Inflammatory macrophage treated with lipopolysaccharide for 1 hour (primary cell): Measurements from ENCODE around the gene TGFB3.
"Not testable (repeated sequence)": the region's sequence is repeated elsewhere in the genome, so short reads cannot be mapped to it uniquely, and the experiment has no call there.

Experiments
- DNase-seq, 2 donors: peaks; one replicate each; pipeline ENCODE4 v3.0.0-alpha.2; 2020 to 2022

Gene TGFB3

DNA sequence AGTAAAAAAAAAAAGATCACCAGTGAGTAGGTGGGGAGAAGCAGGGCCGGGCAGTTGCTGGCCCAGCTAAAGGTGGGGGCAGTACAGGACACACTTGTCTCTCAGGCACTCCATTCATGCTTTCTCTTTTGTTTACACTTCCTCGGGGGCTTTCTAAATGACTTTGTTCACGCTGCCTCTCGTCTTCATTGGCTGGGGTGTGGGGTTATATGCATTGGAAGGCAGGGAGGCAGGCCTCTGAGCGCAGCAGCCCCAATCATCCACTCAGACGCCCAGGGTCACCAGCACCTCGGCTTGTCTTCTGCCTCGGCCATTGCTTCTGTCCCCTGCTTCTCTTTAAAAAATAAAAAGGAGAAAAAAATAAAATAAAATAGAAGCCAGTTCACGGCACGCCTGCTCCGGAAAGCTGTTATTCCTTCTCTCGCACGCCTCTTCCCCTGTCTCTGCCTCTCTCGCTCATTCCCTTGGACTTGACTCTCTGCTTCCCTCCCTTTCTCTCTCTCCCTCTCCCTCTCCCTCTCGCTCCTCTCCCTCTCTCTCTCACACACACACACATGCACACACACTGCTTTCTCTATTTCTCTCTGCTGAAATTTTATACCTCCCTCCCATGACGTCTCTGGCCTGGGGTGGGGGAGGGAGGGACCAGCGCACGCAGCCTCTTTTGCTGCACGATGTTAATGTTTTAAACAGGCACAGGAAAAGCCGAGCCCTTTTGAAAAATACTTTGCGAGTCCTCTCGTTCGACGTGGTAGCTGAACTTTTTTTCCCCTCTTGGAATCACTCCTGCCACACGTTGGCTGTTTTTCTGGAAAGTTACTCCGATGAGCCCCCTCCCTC, at the start of gene TGFB3:
TSS of gene TGFB3 (minus strand) at position 570 of the 840 bp plus-strand sequence. CDS start 1,102 bp downstream, outside the sequence.
- DNase-seq = peak; percentile 34 to 36

DNA sequence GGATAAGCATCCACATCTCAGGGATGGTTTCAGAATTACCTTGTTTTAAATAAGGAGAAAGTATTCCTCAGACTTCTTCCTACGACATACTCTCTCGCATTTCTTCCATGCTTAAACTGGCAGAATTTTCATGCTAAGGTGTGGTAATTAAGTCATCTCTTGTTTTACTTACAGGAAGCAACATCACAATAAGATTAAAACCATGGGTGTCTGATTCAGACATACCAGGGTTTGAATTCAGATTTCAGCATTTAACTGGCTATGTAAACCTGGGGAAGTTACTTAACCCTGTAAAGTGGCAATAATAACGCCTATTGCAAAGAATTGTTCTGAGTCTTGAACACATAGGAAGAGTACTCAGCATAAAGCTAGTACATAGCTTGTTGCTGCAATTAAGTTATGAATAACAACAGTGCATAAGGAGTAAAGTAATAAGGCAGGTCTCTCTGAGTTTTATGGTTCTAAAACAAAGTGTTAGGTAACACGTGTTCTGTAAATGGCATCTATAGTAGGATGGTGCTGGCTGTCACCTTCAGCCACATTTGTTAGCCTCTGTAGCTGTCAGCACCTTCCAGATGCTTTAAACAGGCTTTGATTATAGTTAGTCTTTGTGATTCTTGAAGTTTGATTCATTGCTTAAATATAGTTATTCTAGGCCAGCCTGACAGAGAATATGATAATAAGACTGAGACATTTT, 42.6 kb upstream of the TGFB3 start:
- no peak for DNase-seq

DNA sequence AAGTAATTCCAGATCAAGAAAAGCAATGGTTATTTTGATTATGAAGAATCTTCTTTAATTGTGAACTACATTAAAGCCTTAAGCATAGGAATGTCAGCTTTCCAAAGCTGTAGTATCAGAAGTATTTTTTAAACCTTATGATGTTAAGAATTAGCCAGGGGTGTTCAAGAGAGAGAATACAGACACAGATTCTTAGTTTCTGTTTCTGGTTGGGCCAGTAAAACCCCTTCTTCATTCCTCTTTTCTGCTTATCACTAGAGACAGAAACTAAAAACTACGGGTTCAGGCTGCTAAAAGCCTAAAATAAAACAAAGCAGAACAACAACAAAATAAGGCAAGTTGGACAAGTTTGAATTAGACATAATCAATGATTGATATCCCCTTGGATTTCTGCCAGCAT, 42.0 kb upstream of the TGFB3 start:
- no peak for DNase-seq

DNA sequence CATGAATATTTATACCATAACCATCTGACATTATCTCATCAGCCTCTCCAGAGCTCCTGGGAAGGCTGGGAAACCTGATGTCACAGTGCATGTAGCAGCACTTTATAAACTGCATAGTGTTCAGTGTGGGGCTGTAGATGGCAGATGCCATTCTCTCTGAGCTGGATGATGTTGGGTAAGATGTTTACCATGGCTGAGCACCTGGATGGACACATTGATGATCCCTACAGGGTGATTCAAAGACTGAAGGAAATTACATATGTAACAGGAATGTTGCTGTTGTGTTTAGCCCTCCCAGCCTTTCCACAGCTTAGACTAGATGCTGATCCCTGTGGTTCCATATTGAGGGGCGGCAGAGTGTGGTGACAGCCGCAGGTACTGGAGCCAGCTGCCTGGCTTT, 41.2 kb upstream of the TGFB3 start:
- DNase-seq = no peak

DNA sequence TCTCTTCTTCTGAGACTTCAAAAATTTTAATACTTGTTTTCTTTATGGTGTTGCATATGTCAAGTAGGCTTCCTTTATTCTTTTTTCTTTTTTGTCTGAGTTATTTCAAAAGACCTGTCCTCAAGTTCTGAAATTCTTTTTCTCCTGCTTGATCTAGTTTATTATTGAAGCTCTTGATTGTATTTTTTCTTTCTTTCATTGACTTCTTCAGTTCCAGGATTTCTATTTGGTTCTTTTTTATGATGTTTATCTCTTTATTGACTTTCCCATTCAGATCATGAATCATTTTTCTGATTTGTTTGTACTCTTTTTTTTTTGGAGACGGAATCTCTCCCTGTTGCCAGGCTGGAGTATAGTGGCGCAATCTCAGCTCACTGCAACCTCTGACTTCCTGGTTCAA, 37.9 kb upstream of the TGFB3 start:
- no peak for DNase-seq

DNA sequence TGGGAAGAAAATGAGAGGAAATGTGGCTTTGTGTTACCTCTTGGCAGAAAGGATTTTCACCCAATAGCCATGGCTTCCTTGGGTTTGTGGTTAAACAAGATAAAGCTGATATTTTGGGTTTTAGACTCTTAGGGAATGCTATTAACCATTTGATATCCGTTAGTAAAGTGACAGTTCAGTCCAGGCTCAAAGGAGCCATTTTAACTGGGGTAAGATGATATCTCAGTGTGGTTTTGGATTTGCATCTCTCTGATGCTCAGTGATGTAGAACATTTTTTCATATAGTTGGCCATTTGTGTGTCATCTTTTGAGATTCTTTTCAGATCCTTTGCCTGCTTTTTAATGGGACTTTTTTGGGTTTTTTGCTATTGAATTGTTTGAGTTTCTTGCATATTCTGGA, 33.9 kb upstream of the TGFB3 start:
- DNase-seq = no peak

DNA sequence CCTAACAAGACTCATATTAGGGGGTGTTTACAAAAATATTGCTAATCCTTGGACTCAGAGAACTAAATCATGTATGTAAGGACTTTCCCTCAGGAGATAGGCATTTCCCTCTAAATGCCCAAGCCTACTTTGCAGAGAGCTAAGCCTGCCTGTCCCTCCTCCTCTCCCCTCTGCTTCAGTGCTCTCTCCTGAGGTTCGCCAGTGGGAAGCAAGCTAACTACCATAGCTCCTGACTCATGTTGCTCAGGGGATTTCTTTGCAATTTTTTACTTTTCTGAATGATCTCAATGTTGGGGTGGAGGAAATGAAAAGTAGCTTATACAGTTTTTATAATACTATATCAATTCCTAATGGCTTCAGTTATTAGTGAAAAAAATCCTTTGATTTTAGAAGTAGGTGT, 33.4 kb upstream of the TGFB3 start:
- DNase-seq = no peak

DNA sequence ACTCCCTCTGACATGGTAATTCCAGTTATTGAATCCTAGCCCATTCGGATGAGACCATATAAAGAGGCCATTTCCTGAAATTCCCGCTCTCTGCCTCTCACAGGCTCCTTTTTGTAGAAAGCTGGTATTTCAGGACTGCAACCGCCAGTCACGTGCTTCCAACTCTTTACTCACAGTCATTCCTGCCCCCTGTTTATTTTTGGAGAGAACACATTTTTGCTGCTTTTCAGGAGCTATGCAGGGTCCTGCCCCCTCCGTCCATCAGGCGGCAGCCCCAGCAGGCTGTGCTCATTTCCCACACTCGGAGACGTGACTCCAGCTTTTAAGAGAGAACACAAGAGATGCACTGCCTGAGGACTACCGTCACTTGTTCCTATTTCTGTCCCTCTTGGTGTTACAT, 30.6 kb upstream of the TGFB3 start:
- DNase-seq = no peak

DNA sequence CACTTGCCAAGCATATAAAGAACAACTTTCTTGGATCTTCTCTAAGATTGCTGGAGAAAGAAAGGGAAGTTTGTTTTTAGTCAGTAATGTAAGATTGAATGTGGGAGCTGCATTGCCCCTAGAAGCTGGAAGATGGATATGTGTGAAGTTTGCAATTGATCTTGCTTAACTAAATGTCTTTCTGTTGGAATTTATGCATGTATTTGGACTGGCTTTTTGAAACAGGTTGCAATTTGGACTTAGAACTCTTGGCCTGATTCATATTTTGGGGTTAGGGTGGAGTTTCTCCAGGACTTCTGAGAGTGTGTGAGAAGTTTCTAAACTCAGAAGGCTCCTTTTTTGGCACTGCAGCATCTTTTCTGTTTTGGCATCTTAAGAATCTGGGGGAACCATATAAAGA, 30.1 kb upstream of the TGFB3 start:
- no peak for DNase-seq

DNA sequence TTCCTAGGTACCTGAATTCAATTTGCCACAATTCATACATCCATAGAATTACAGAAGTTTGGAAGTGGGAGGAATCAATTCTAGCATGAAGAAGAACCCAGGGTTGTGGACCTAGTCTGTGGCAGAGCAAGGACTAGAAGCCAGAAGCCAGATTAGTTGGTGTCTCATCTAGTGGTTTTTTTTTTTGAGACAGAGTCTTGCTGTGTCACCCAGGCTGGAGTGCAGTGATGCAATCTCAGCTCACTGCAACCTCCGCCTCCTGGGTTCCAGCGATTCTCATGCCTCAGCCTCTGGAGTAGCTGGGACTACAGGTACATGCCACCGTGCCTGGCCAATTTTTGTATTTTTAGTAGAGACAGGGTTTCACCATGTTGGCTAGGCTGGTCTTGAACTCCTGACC, 27.8 kb upstream of the TGFB3 start:
- DNase-seq = not testable (repeated sequence)

DNA sequence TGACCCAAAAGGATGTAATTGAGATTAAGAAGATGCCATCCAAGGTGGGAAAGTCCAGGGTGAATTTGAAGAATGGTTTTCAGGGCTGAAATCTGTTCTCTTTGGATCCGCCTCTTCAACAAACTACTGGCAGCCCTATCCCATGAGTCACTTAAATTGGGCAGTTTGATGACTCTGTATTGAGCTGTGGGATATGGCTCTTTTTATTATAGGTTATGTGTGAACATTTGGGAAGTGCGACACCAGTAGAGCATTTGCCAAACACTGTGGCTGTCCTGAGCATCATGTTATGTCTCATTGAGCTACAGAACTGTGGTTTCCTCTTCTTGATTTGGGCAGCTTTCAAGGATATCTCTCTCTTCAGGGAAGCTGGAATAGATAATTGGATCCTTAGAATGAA, 26.1 kb upstream of the TGFB3 start:
- no peak for DNase-seq

DNA sequence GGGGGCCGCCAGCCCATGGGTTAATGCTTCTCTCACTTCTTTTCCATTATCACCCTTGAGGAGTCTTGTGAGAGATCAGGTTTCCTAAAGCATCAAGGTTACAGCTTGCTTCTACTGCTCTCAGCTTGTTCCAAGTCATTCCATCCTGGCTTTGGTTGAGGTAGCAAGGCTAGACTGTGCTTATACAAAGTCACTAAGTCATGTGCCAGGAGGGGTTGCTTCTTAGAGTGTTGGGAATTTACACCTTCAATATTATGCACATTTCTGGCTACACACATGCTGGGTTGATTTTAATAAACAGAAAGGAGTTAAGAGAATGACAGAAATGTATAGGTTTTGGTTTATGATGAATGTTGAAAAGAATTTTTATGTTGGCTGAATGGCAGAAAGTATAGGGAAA, 25.6 kb upstream of the TGFB3 start:
- no peak for DNase-seq

DNA sequence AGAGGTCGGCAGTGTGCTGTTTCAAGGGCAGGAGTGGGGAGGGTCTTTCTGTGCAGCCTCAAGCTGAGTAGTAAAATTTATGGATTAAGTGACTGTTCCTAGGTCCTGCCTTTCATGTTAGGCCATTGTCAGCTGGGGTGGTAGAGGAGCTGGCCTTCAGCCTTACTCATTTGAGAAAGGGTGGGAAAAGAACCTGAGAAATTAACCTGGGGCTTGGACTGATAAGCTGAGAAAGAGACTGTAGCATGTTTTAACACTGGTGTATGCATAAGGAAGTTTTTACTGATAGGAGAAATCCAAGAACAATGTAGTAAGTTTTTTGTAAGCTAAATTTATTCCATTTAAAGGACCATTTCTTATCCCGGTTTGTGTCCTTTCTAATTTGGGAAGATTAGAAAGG, 24.5 kb upstream of the TGFB3 start:
- no peak for DNase-seq

DNA sequence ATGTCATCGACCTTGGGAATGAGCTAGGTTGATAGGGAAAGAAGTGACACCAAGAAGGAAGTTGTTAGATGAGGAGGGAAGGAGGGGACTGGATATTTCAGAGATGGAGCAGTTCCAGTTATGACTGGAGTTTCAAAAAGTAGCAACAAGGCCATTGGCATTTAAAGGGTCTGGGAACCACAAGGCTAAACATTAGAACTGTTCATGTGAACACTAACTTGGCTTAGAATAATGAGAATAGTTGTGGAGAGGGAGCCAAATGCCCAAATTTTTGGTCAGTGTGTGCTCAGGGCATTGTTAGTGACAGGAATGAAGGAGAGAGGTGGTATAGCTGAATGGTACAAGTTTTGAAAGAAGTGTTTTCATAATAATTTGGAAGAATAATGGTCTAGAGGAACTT, 20.6 kb upstream of the TGFB3 start:
- DNase-seq = no peak

DNA sequence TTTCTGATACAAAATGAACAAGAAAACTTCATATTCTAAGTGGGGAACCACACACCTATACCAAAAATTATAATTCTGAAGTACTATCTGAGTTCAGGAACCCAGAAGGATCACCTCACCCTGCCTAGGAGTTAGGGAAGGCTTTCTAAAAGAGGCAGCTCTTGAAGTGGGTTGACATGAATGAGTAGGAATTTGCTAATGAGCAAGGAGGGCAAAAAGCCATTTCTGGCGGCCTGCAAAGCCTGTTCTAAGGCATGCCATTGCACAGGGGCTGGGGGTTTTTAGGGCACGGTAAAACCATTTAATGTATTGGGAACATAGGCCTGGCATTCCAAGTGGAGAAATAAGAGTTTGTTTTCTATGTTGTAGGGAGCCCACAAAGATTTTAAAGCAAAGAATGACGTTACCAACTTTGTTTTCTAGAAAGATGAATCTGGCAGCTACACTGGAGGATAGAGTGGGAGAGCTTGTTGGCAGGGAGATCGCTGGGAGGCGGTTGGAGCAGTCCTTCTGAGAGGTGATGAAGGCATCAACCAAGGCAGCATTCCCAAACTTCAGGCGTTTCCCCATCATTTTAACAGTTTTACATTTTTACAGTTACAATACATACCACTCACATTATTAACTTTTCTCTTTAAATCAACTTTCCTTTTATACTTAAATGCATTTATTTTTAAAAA, 17.9 kb upstream of the TGFB3 start:
- DNase-seq = no peak

DNA sequence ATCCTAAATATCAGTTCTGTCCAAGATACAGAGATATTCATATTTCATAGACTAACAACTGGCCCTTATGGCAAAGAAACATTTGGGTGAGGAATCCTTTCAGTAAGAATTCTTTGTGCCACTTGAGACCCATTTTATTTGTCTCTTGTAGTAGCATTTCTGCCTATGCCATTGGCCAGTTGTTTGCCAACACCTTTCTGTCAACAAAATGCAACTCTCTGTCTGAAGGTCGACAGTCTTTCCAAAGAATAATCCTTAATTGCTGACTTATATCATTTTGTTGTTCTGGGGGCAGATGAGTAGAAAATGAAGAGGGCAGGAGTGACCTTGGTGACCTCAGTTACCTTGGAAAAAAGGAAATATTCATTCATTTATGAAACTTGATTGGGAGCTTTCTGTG, 14.7 kb upstream of the TGFB3 start:
- DNase-seq = no peak

DNA sequence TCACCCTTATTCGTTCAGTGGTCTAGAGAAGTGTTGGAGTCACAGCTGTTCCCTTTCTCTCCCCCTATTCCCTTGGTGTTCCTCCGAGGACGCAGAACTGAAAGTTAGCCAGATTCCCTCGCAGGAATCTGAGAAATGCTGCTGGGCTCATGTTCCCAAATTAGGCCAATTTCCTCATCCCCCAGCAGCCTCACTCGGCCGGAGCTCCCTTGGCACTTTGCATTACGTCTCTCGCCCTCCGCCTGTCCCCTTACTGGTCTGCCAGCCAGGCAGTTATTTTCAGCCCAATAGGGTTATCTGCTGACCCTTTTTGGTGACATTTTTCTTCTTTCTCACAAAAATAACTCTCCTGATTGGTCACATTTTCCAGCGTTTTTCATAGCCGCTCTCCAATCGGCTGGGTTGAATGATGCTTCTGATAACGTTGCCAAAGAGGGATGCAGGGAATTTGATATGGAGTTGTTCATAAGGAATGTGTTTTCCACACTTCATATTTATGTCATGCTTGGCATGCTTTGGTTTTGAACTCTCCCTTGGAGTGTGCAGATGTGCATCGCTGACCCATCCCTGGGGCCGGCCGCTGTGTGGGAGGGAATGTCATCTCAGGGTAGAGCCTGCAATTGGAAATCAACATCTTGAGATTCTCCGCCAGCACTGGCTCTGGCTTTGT, 13.7 kb upstream of the TGFB3 start:
- DNase-seq = no peak

DNA sequence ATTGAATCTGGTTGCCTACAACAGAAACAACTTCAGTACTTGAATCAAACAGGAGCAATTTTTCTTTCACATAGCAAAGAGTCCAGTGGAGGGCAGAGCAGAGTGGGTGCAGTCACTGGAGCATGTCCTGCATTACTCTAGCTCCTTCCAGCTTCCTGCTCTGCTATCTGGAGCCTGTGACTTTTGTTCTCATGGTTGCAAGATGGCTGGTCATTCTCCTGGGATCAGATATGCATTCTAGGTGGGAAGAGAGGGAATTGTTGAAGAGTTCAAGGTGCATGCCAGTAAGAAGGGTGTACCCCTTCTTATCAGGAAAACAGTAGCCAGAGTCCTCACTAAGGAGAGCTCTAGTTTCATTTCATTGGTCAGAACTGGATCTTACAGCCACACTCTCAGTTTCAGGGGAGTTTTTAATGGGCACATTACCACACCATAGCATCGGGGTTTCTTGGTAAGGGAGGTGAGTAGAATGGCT, 11.8 kb upstream of the TGFB3 start:
- no peak for DNase-seq

DNA sequence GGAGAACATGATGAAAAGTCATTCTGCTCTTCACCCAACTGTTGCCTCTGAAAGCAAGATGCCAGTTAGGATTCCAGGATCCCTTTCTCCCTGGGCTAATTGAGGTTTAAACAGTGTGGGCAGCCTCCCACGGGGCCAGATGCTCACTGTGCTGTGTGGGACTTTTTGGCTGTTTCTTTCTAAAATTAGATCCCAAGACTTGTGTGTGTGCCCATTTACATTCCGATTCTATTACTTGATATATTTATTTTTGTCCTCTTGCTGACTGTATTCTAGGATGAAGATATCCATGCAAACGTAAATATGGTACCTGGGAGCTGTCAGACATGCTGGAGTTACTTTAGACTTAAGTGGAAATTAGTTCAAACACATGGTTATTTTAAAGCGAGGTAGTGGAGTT, 10.0 kb upstream of the TGFB3 start:
- no peak for DNase-seq

DNA sequence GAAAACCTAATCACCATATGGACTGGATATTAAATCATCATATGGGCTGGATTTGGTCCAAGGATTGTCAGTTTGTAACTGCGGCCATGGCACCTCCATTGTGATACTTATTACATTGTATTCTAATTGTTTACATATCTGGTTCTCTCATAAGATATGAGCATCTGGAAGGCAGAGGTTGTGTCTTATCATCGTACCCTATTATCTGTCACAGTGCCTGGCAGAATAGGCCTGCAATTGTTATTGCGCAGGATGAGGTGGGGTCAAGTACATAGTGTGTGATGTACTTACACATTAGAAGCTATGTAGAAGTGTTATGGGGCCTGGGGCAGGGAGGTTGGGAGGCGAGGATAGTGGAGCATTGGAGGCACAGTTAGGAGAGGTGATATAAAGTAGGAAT, 8.5 kb upstream of the TGFB3 start:
- DNase-seq = no peak

DNA sequence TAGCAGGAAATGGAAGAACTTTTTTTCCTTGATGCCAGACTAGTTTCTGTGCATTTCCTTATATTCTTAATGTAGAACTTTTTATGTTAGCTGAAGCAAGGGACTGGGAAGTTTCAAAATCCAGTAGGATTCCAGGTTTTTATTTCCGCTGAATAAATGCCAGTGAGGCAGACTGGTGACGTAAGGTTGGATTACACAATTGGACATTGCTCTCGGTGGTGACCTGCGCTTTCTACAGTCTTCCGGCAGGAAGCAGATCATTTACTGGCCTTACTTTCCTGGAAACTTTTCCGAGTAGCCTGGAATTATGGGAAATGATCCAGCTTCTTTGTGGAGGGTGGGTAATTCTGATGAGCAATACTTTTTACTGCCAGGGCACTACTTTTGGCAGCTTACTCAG, 7.3 kb upstream of the TGFB3 start:
- DNase-seq = no peak

DNA sequence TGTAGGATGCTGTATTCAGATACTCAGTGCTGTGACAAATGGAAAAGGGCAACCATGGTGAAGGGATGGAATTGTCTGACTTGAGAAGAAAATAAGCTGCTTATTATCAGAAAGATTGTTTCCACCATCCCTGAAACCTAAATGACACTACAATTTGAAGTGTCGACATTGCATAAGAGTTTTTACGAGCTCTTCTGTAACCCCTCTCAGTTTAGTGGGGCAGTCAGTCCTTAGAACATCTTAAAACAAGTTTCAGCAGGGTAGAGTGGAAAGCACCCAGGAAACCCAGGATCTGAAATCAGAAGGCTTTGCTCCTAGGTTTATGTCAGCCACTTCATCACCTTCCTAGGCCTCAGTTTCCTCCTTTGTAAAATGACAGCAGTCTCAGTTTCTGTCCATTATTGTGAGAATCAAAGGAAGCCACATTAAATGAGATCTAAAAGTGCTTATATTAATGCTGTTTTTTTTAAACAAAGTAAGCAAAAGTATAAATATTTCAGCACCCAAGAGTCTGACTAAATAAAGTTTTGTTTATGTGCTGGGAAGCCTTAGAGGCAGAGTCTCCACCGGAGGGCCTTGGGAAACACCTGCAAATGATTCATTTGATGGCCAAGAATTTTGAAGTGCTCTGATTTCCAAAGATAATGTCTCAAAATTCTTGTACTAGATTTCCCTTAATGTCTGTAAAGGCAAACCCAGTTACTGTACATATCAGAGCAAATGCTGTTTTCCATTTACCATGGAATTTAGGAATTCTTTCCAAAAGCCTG, 5.6 kb upstream of the TGFB3 start:
- no peak for DNase-seq

DNA sequence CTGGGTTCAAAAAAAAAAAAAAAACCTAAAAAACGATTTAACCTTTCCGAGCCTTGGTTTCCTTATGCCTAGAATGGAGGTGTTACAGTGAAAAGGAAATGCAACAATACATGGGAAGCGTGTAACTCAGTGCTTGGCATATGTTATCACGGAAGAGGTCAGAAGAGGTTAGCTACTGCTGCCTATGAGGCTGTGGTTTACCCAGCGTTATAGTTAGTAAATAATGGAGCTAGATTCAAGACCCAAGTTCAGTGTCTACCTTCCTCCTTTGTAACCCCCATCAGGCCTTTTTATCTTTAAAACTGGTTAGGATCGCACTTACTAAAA, 4.6 kb upstream of the TGFB3 start:
- no peak for DNase-seq
